ENCODE data around the gene TRUB2.

GRCh38 chr9:128362774-128363173, 40.5 kb upstream of the TRUB2 start:
- TF ChIP-seq CTCF (IDR thresholded peaks at IDR 0.05; ENCODE audit: extremely low read depth in 1 of 2, insufficient read depth in 1 of 2, low read depth in 1 of 2, low read length in 2 of 2) (no peak), POLR2A (IDR thresholded peaks at IDR 0.05; ENCODE audit: low read depth, low read length) (no peak), EZH2 (IDR thresholded peaks at IDR 0.05; ENCODE audit: borderline replicate concordance, low read depth, low read length, severe bottlenecking) (no peak), POLR2AphosphoS5 (IDR thresholded peaks at IDR 0.05; ENCODE audit: insufficient read depth, low read depth, low read length) (no peak), MYC (IDR thresholded peaks at IDR 0.05; ENCODE audit: low read depth, low read length) (no peak), MAX (IDR thresholded peaks at IDR 0.05; ENCODE audit: insufficient read depth, insufficient read length) (no peak)

Measured in endothelial cell of umbilical vein (primary cell).